SK-N-MC (cell line): ENCODE results near the gene ZNF558.

ENCODE experiments used
- DNase-seq: peaks from one replicate; pipeline ENCODE4 v3.0.0-alpha.2; 2011; ENCODE audit warnings: low read depth, low spot score
- H3K27ac ChIP-seq: fragments of 200-600 bp; sonication (generic); 2 replicates; pipeline ENCODE4 v1.5.1; 2016; ENCODE audit warnings: mixed run types
- H3K36me3 ChIP-seq: fragments of 200-600 bp; sonication (generic); 2 replicates; pipeline ENCODE4 v1.6.1; 2017; ENCODE audit warnings: antibody characterized with exemption, low read length, mixed read lengths; ENCODE audit not compliant: insufficient read depth
- H3K4me3 ChIP-seq: fragments of 200-600 bp; sonication (generic); 2 replicates; pipeline ENCODE4 v1.5.1; 2016
- H3K9ac ChIP-seq: fragments of 200-600 bp; sonication (generic); 2 replicates; pipeline ENCODE4 v1.8.0; 2017; ENCODE audit warnings: mixed run types, mixed read lengths; ENCODE audit not compliant: insufficient read length
- H3K9me3 ChIP-seq: fragments of 200-600 bp; sonication (generic); 2 replicates; pipeline ENCODE4 v1.6.1; 2017; ENCODE audit warnings: low read depth, mild to moderate bottlenecking, antibody characterized with exemption, low read length, moderate library complexity, mixed read lengths
- EZH2 ChIP-seq: fragments of 200-600 bp; sonication (generic); IDR thresholded peaks from one replicate; pipeline ENCODE4 v1.6.1; 2017; ENCODE audit warnings: antibody characterized with exemption
- FOXP2 ChIP-seq: optimal IDR thresholded peaks from 2 replicates; pipeline ENCODE3; 2011; ENCODE audit warnings: mild to moderate bottlenecking, moderate library complexity; ENCODE audit not compliant: insufficient read depth; ENCODE audit errors: extremely low read length, control extremely low read depth
- POLR2AphosphoS5 ChIP-seq: IDR thresholded peaks from 2 replicates; pipeline ENCODE4 v1.6.1; 2012; ENCODE audit warnings: mild to moderate bottlenecking, low read depth, low read length, borderline replicate concordance

The ZNF558 gene

DNA sequence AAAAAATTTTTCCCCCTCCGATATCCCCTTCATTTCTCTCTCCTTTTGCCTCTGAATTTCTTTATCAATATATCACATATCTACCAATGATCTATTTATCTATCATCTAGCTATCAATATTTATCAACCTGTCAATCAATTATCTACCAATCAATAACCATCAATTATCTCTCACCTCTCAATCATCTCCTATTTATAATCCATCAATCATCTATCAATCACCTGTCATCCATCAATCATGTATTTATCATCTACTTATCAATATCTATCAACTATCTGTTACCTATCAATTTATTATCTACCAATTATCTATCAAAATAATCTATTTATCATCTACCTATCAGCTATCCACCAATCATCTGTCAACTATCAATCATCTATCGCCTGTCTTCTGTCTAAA, 17.1 kb upstream of the ZNF558 start:
- Histone ChIP-seq H3K9me3 (no peaks in the 10 kb centered on the region), H3K27ac (no peak overlapping the region), H3K9ac (no peak overlapping the region)

DNA sequence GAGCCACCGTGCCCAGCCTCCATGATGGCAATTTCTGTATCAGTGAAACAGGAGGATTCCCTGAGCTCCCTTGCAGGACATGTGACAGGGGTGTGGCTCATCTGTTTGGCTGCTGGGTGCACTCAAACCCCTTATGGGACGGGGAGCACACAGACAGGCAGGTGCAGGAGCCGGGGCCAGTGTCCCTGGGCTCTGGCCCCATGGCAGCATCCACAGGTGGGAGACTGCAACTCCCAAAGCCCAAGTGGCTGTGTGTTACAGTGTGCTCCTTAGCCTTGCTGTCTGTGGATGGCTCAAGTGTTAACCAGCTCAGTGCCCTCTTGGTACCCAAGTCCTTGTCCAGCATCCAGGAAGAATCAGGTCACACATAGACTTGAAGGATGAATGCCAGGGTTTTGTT, 14.7 kb upstream of the ZNF558 start:
- H3K36me3 ChIP-seq: no peaks in the 10 kb centered on the region
- H3K9ac ChIP-seq: no peak overlapping the region
- no peak for DNase-seq
- H3K9me3 ChIP-seq: no peaks in the 10 kb centered on the region
- H3K4me3 ChIP-seq: no peak overlapping the region
- H3K27ac ChIP-seq: no peak overlapping the region
- TF ChIP-seq POLR2AphosphoS5: no peak
- no peak for TF ChIP-seq EZH2
- TF ChIP-seq FOXP2: no peak

More for the DNA sequence above, 17.1 kb upstream of the ZNF558 start:
- TF ChIP-seq FOXP2 (no peak), POLR2AphosphoS5 (no peak)
- no peaks in the 10 kb centered on the region for H3K36me3 ChIP-seq
- no peak for DNase-seq
- H3K4me3 ChIP-seq: no peak overlapping the region

DNA sequence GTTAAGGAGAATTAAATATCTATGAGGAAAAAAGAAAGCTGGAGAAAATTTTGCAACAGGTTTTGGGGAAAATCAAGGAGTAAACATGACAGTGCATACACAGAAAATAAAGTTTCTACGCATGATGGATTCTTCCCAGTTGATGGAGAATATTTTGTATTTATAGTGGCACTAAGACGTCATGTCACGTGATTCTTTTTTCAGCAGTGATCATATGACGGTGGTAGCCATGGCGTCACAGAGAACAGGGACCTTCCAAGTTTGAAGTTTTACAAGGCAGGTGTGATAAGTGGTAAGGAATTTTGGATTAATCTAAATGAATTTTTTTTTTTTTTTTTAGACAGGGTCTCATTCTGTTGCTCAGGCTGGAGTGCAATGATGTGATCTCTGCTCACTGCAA, 8.6 kb upstream of the ZNF558 start:
- H3K9me3 ChIP-seq: no peaks in the 10 kb centered on the region
- DNase-seq: no peak
- no peak overlapping the region for H3K4me3 ChIP-seq
- no peaks in the 10 kb centered on the region for H3K36me3 ChIP-seq
- H3K27ac ChIP-seq: no peak overlapping the region
- TF ChIP-seq EZH2: no peak
- no peak for TF ChIP-seq POLR2AphosphoS5
- no peak for TF ChIP-seq FOXP2
- H3K9ac ChIP-seq: no peak overlapping the region

DNA sequence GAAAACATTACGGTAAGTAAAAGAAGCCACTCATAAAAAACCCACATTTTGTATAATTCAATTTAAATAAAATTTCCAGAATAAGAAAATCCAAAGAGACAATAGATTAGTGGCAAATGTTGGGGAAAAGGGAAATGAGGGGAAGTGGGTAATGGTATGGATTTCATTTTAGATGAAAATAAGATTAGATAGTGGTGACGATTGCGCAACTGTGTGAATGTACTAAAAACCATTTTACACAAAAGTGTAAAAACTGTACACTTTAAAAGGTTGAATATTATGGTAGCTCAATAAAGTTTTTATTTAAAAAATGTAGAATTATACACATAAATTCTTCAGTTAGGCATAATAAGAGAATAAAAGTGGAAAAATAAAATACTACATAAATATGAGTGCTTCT, 3.8 kb upstream of the ZNF558 start:
- Histone ChIP-seq H3K9ac (no peak overlapping the region), H3K36me3 (no peaks in the 10 kb centered on the region), H3K4me3 (no peak overlapping the region), H3K9me3 (0 out of 2 replicates have a peak, but pooled peaks cover 2% of the 10 kb centered on the region), H3K27ac (no peak overlapping the region)
- TF ChIP-seq POLR2AphosphoS5 (no peak), EZH2 (no peak), FOXP2 (no peak)
- no peak for DNase-seq

DNA sequence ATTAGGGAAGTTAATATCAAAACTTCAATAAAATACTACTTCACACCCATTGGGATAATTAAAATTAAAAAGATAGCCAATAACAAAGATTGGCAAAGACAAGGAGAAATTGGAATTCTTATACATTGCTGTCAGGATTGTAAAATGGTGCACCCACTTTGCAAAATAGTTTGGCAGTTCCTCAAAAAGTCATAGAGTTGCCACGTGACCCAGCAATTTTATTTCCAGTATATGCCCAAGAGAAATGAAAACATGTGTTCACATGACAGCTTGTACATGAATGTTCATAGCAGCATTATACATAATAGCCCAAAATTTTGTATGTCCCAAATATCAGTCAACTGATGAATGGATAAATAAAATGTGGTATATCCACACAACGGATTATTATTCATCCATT, 3.3 kb upstream of the ZNF558 start:
- H3K9ac ChIP-seq: no peak overlapping the region
- 0 out of 2 replicates have a peak, but pooled peaks cover 2% of the 10 kb centered on the region for H3K9me3 ChIP-seq
- DNase-seq: no peak
- no peak overlapping the region for H3K27ac ChIP-seq
- H3K36me3 ChIP-seq: no peaks in the 10 kb centered on the region
- no peak for TF ChIP-seq POLR2AphosphoS5
- no peak for TF ChIP-seq FOXP2
- no peak for TF ChIP-seq EZH2
- no peak overlapping the region for H3K4me3 ChIP-seq

DNA sequence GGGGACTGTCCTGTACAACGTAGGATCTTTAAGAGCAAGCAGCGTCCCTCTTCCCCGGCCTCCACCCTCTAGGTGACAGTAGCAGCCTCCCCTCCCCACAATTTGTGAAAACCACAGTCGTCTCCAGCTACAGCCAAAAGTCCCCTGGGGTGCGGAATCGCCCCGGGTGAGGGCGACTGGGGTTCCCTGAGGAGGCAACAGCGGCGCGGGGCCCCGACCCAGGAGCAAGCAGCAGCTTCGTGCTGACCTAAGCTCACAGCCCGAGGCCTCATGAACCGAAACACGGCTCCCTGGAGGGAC, 322 bp downstream of the ZNF558 start:
- no peak for DNase-seq
- Histone ChIP-seq H3K9me3 (0 out of 2 replicates have a peak, but pooled peaks cover 2% of the 10 kb centered on the region), H3K9ac (peak overlapping the region; percentile 95), H3K36me3 (peaks cover 6% of the 10 kb centered on the region; the same call in 1 of the 2 replicates), H3K27ac (peak overlapping the region; percentile 94), H3K4me3 (peak overlapping the region; percentile 97)
- TF ChIP-seq EZH2 (no peak), FOXP2 (no peak), POLR2AphosphoS5 (no peak)

DNA sequence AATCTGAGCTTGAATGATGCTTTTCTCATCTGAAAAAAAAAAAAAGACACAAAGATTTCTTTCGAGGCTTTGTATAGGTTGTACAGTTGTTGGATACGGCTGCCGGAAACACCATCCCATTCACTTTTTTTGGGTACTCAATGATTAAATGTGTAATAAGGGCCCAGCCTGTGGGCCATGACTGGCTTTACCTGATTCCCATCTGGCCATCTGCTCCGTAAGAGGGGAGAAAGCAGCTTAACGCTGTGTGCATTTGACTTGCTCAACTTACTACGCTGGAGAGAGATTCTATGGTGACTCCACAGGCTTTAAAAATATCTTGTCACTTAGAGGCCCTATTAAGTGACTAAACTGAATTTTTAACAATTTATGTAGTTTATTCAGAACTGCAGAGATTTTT, 731 bp downstream of the ZNF558 start:
- no peak for DNase-seq
- peak overlapping the region; percentile 95 for H3K9ac ChIP-seq

DNA sequence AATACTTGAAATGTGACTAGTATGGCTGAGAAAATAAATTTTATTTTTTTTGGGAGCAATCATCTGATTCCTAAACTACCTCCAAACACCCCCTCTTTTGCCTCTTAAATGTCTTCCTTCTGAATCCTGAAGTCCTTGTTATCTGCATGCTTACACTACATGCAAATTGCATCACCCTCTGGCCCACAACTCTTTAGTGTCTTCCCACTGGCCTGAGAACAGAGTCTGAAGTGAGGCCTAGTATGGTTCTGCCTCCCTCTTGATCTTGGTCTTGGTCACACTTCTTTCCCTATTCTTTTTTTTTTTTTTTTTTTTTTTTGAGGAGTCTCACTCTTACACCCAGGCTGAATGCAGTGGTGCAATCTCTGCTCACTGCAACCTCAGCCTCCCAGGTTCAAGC, 4.8 kb downstream of the ZNF558 start:
- Histone ChIP-seq H3K9me3 (no peaks in the 10 kb centered on the region), H3K4me3 (no peak overlapping the region), H3K36me3 (peaks cover 32% of the 10 kb centered on the region; the same call in 1 of the 2 replicates), H3K27ac (no peak overlapping the region), H3K9ac (no peak overlapping the region)
- DNase-seq: no peak
- TF ChIP-seq EZH2 (no peak), POLR2AphosphoS5 (no peak), FOXP2 (no peak)

More for the DNA sequence above, 731 bp downstream of the ZNF558 start:
- Histone ChIP-seq H3K9me3 (0 out of 2 replicates have a peak, but pooled peaks cover 2% of the 10 kb centered on the region), H3K36me3 (peaks cover 9% of the 10 kb centered on the region; the same call in 1 of the 2 replicates), H3K4me3 (peak overlapping the region; percentile 97), H3K27ac (peak overlapping the region; percentile 94; the same call in 1 of the 2 replicates)
- TF ChIP-seq FOXP2 (no peak), POLR2AphosphoS5 (no peak), EZH2 (no peak)

DNA sequence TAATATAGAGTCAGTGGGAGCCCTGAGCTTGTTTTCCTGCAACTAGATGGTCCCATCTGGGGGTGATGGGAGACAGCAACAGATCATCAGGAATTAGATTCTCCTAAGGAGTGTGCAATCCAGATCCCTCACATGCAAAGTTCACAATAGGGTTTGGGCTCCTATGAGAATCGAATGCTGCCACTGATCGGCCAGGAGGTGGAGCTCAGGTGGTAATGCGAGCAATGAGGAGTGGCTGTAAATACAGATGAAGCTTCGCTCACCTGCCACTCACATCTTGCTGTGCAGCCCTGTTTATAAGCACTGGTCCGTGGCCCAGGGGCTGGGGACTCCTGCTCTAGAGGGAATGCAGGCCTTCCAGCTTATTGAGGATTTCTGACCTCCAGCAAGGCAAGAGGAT, 5.7 kb downstream of the ZNF558 start:
- Histone ChIP-seq H3K9ac (no peak overlapping the region), H3K27ac (no peak overlapping the region), H3K36me3 (peaks cover 41% of the 10 kb centered on the region; the same call in 1 of the 2 replicates), H3K4me3 (no peak overlapping the region), H3K9me3 (no peaks in the 10 kb centered on the region)
- DNase-seq: no peak
- TF ChIP-seq POLR2AphosphoS5 (no peak), FOXP2 (no peak), EZH2 (no peak)
